ENCODE data around the gene CDKL5. TPM values are rescaled to one million over a fixed set of nuclear protein-coding genes. Genes with fewer than 3 reads are reported as not detected.

The CDKL5 gene
- total RNA-seq, 1 donor from 2014 or later: 30.6 TPM

DNA sequence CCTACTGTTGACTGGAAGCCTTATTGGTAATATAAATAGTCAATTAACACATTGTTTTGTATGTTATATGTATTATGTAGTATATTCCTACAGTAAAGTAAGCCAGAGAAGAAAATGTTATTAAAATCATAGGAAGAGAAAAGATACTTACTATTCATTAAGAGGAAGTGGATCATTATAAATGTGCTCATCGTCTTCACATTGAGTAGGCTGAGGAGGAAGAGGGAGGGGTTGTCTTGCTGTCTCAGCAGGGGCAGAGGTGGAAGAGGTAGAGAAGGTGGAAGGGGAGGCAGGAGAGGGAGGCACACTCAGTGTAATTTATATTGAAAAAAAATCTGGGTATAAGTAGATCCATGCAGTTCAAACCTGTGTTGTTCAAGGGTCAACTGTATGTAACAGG lies 10.6 kb downstream of the CDKL5 start:
- ATAC-seq (no peak), DNase-seq (no peak)
- intact Hi-C loops (cut with DNase I): no loop called here
- Histone ChIP-seq H3K36me3 (no peaks in the 10 kb centered on the region), H3K4me3 (no peak overlapping the region), H3K9me3 (no peaks in the 10 kb centered on the region), H3K27ac (no peak overlapping the region), H3K27me3 (ENCODE audit: low read depth) (no peaks in the 10 kb centered on the region), H3K4me1 (no peaks in the 10 kb centered on the region)
- TF ChIP-seq, protein P1, sequence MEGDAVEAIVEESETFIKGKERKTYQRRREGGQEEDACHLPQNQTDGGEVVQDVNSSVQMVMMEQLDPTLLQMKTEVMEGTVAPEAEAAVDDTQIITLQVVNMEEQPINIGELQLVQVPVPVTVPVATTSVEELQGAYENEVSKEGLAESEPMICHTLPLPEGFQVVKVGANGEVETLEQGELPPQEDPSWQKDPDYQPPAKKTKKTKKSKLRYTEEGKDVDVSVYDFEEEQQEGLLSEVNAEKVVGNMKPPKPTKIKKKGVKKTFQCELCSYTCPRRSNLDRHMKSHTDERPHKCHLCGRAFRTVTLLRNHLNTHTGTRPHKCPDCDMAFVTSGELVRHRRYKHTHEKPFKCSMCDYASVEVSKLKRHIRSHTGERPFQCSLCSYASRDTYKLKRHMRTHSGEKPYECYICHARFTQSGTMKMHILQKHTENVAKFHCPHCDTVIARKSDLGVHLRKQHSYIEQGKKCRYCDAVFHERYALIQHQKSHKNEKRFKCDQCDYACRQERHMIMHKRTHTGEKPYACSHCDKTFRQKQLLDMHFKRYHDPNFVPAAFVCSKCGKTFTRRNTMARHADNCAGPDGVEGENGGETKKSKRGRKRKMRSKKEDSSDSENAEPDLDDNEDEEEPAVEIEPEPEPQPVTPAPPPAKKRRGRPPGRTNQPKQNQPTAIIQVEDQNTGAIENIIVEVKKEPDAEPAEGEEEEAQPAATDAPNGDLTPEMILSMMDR (IDR thresholded peaks at IDR 0.05): no peak

GRCh38 chrX:18440835-18441234 lies 15.4 kb downstream of the CDKL5 start:
- no peak overlapping the region for H3K4me3 ChIP-seq
- no peaks in the 10 kb centered on the region for H3K4me1 ChIP-seq
- no peaks in the 10 kb centered on the region for H3K9me3 ChIP-seq
- intact Hi-C loops (cut with DNase I): no loop called here
- DNase-seq (no peak), ATAC-seq (no peak)
- no peak overlapping the region for H3K27ac ChIP-seq
- H3K27me3 ChIP-seq (ENCODE audit: low read depth): no peaks in the 10 kb centered on the region
- TF ChIP-seq, protein P1 (IDR thresholded peaks at IDR 0.05): no peak
- H3K36me3 ChIP-seq: no peaks in the 10 kb centered on the region

DNA sequence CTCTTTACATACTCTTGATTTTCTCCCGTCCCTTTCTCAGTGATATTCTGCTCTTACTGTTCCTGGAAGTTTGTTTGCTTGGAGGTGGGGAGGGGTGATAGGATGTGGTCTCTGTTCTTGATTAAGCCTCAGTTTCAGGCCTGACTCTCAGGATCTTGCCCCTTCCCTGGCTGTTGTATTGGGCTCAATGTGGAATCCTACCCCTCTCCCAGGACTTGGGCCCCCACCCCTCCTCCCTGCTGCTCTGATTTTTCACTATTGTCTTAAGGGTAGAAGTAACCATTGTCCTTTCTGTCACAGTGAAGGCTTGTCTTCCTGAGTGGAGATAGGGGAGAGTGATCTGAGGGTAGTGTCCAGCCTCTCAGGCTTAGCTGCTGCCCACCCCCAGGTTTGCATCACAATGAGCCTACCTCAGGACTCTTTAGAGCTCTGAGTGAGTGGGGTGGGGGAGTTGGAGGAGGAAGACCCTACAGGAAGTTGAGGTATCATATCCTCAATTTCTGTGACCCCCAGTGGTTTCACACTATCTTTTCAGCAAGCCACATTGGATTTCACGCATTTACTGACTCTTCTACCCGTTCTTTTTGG lies 16.5 kb downstream of the CDKL5 start:
- H3K4me3 ChIP-seq: no peak overlapping the region
- no peak for DNase-seq
- H3K36me3 ChIP-seq: no peaks in the 10 kb centered on the region
- ATAC-seq: no peak
- intact Hi-C loops (cut with DNase I): no loop called here
- no peaks in the 10 kb centered on the region for H3K4me1 ChIP-seq
- H3K9me3 ChIP-seq: no peaks in the 10 kb centered on the region
- TF ChIP-seq, protein P1 (IDR thresholded peaks at IDR 0.05): no peak
- no peak overlapping the region for H3K27ac ChIP-seq
- H3K27me3 ChIP-seq (ENCODE audit: low read depth): no peaks in the 10 kb centered on the region

- Histone ChIP-seq H3K4me1 (no peaks in the 10 kb centered on the region), H3K27ac (no peak overlapping the region), H3K9me3 (no peaks in the 10 kb centered on the region), H3K27me3 (ENCODE audit: low read depth) (no peaks in the 10 kb centered on the region), H3K4me3 (no peak overlapping the region), H3K36me3 (no peaks in the 10 kb centered on the region)
- no peak for DNase-seq
- no peak for ATAC-seq
- intact Hi-C loops (cut with DNase I): no loop called here
- TF ChIP-seq, protein P1 (IDR thresholded peaks at IDR 0.05): no peak
Observed at GRCh38 chrX:18448416-18448815, 23.0 kb downstream of the CDKL5 start.

- DNase-seq (no peak), ATAC-seq (no peak)
- TF ChIP-seq, protein P1 (IDR thresholded peaks at IDR 0.05): no peak
- Histone ChIP-seq H3K27ac (no peak overlapping the region), H3K9me3 (no peaks in the 10 kb centered on the region), H3K36me3 (no peaks in the 10 kb centered on the region), H3K4me1 (no peaks in the 10 kb centered on the region), H3K27me3 (ENCODE audit: low read depth) (no peaks in the 10 kb centered on the region), H3K4me3 (no peak overlapping the region)
- intact Hi-C loops (cut with DNase I): no loop called here
Observed at GRCh38 chrX:18449236-18449635, 23.8 kb downstream of the CDKL5 start.
